CD14-positive monocyte (primary cell): ENCODE results near the gene FAM107B. TPM values are rescaled to one million over a fixed set of nuclear protein-coding genes. Genes with fewer than 3 reads are reported as not detected.
A peak's percentile ranks its signal among the peaks of the same experiment; 100 is the strongest.

Source experiments
- DNase-seq, 3 donors: peaks; one replicate each; pipeline ENCODE4 v3.0.0-alpha.2; 2011 to 2022
- H2AFZ ChIP-seq: 2 replicates; pipeline ENCODE4 v1.6.0; 2012; ENCODE audit warnings: mild to moderate bottlenecking, low read depth, low read length, inconsistent platforms; ENCODE audit not compliant: insufficient read depth, poor library complexity, severe bottlenecking
- H3K27ac ChIP-seq, 2 donors: 1 replicate in 1 of 2; 2 replicates in 1 of 2; pipeline ENCODE4 v1.5.1; 2012 to 2013; ENCODE audit warnings: low read length in 2 of 2, control low read depth in 1 of 2, inconsistent platforms in 1 of 2, low read depth in 1 of 2, mild to moderate bottlenecking in 1 of 2
- H3K27me3 ChIP-seq, 2 donors: one replicate each; pipeline versions ENCODE4 v1.6.0 to v1.6.1; 2011 to 2013; ENCODE audit warnings: low read length in 2 of 2; ENCODE audit not compliant: control insufficient read depth in 2 of 2, insufficient read depth in 2 of 2
- H3K36me3 ChIP-seq, 2 donors: replicated peaks in 1 of 2; 1 replicate in 1 of 2; 2 replicates in 1 of 2; pipeline versions ENCODE4 v1.5.1 to v1.6.1; 2012 to 2013; ENCODE audit warnings: low read length in 2 of 2, control low read depth in 1 of 2, inconsistent platforms in 1 of 2, mild to moderate bottlenecking in 1 of 2; ENCODE audit not compliant: insufficient read depth in 2 of 2, control insufficient read depth in 1 of 2
- H3K4me1 ChIP-seq, 2 donors: 1 replicate in 1 of 2; 2 replicates in 1 of 2; pipeline versions ENCODE4 v1.5.1 to v1.6.1; 2012 to 2013; ENCODE audit warnings: low read length in 2 of 2, control low read depth in 1 of 2, inconsistent platforms in 1 of 2, mild to moderate bottlenecking in 1 of 2, moderate library complexity in 1 of 2; ENCODE audit not compliant: insufficient read depth in 2 of 2, control insufficient read depth in 1 of 2
- H3K4me2 ChIP-seq: replicated peaks from 2 replicates; pipeline ENCODE3; 2012; ENCODE audit warnings: low read length, moderate library complexity, mild to moderate bottlenecking; ENCODE audit not compliant: poor library complexity, severe bottlenecking; ENCODE audit errors: extremely low read depth
- H3K4me3 ChIP-seq, 3 experiments: fragments of 200-600 bp in 1 of 3; sonication (generic) in 1 of 3; replicated peaks in 1 of 3; 1 replicate in 2 of 3; 2 replicates in 1 of 3; pipeline ENCODE4 v1.5.1; 2011 to 2013; ENCODE audit warnings: low read length in 3 of 3, mild to moderate bottlenecking in 3 of 3, control low read depth in 2 of 3, low read depth in 2 of 3, inconsistent platforms in 1 of 3, moderate library complexity in 1 of 3
- H3K79me2 ChIP-seq: 2 replicates; pipeline ENCODE4 v1.6.0; 2012; ENCODE audit warnings: mild to moderate bottlenecking, control low read depth, inconsistent platforms, low read length, moderate library complexity; ENCODE audit not compliant: insufficient read depth
- H3K9ac ChIP-seq: 2 replicates; pipeline ENCODE4 v1.6.0; 2017; ENCODE audit warnings: low read length, mild to moderate bottlenecking; ENCODE audit not compliant: insufficient read depth, poor library complexity, severe bottlenecking
- H3K9me3 ChIP-seq, 2 donors: replicated peaks in 1 of 2; 1 replicate in 1 of 2; 2 replicates in 1 of 2; pipeline versions ENCODE4 v1.5.1 to v1.6.1; 2012 to 2013; ENCODE audit warnings: low read length in 2 of 2, control low read depth in 1 of 2; ENCODE audit not compliant: control insufficient read depth in 1 of 2, insufficient read depth in 1 of 2
- H4K20me1 ChIP-seq: 2 replicates; pipeline ENCODE4 v1.6.0; 2012; ENCODE audit warnings: mild to moderate bottlenecking, low read length, control low read depth, moderate library complexity; ENCODE audit not compliant: insufficient read depth
- H3K27ac Mint-ChIP-seq, 7 donors: one replicate each; pipeline ENCODE4 v1.8.0; 2020; ENCODE audit warnings: mild to moderate bottlenecking in 7 of 7, mixed read lengths in 7 of 7, moderate library complexity in 6 of 7, inconsistent platforms in 2 of 7
- H3K27me3 Mint-ChIP-seq, 3 donors: one replicate each; pipeline ENCODE4 v1.8.0; 2021 to 2022; ENCODE audit warnings: low read depth in 3 of 3, mild to moderate bottlenecking in 3 of 3, mixed read lengths in 3 of 3, moderate library complexity in 3 of 3, inconsistent platforms in 1 of 3
- H3K36me3 Mint-ChIP-seq, 2 donors: one replicate each; pipeline ENCODE4 v1.8.0; 2020; ENCODE audit warnings: mixed read lengths in 2 of 2, inconsistent platforms in 1 of 2, mild to moderate bottlenecking in 1 of 2
- H3K4me1 Mint-ChIP-seq: one replicate; pipeline ENCODE4 v1.8.0; 2020; ENCODE audit warnings: mild to moderate bottlenecking, mixed read lengths
- H3K4me3 Mint-ChIP-seq, 2 donors: one replicate each; pipeline ENCODE4 v1.8.0; 2020; ENCODE audit warnings: mild to moderate bottlenecking in 2 of 2, mixed read lengths in 2 of 2, moderate library complexity in 1 of 2
- H3K9me3 Mint-ChIP-seq, 7 donors: one replicate each; pipeline ENCODE4 v1.8.0; 2020 to 2022; ENCODE audit warnings: mixed read lengths in 7 of 7, mild to moderate bottlenecking in 6 of 7, moderate library complexity in 6 of 7, inconsistent platforms in 2 of 7
- CTCF ChIP-seq: fragments of 200-600 bp; IDR thresholded peaks from one replicate; pipeline ENCODE4 v1.8.0; 2022; ENCODE audit warnings: antibody characterized with exemption, mild to moderate bottlenecking
- WGBS: methylation state at CpG from one replicate; pipeline ENCODE4 v1.1.5; 2013; ENCODE audit warnings: missing lambda C conversion rate; ENCODE audit not compliant: insufficient coverage; 5-methylcytosine and 5-hydroxymethylcytosine counted together
- intact Hi-C, 2 donors: fragments of 100-400 bp; cut with micrococcal nuclease; formaldehyde crosslinking; loops; one replicate each; pipeline versions ENCODE4 v1.15.0 to v1.15.1; 2023
- polyA plus RNA-seq, 3 donors: library from polyadenylated mRNA; depleted of rRNA in 1 of 3; unstranded in 2 of 3; stranded (reverse) in 1 of 3; fragments of 300-500 nt in 2 of 3; fragments of >200 nt in 1 of 3; fragmentation: Illumina TruSeq in 2 of 3; gene quantifications; 1 replicate in 2 of 3; 2 replicates in 1 of 3; pipeline ENCODE4 v1.2.3, GENCODE V29; 2012 to 2021

FAM107B gene
- polyA plus RNA-seq, 3 donors, result 27.2 to 68.5 (median 28.4) TPM

- no peak for TF ChIP-seq CTCF
- Histone ChIP-seq H3K27ac (no peak overlapping the region), H3K4me1 (no peaks in the 10 kb centered on the region), H3K27me3 (no peaks in the 10 kb centered on the region), H3K9ac (no peak overlapping the region), H2AFZ (no peak overlapping the region), H3K79me2 (peaks cover 39% of the 10 kb centered on the region), H3K4me3 (no peak overlapping the region), H3K4me2 (no peak overlapping the region), H3K9me3 (no peaks in the 10 kb centered on the region), H3K36me3 (peaks cover 56 to 74% of the 10 kb centered on the region in 2 donors), H4K20me1 (peaks cover 51% of the 10 kb centered on the region)
- intact Hi-C loops, result no loop called here
- Mint-ChIP-seq H3K9me3 (peaks cover 0 to 3% (median 0%) of the 10 kb centered on the region in 7 donors), H3K27me3 (no peaks in the 10 kb centered on the region), H3K4me3 (no peak overlapping the region), H3K4me1 (no peaks in the 10 kb centered on the region), H3K36me3 (peaks cover 50 to 68% of the 10 kb centered on the region in 2 donors), H3K27ac (peak overlapping the region in 1 of 7 donors; percentile 57)
- DNase-seq, result no peak
- no CpG with 5 or more reads among the region's 3 CpGs for WGBS
Observed at GRCh38 chr10:14518149-14518548, 256.5 kb downstream of the FAM107B start.

- no peak overlapping the region for H3K4me3 ChIP-seq
- H3K9ac ChIP-seq, result no peak overlapping the region
- Mint-ChIP-seq H3K27me3 (no peaks in the 10 kb centered on the region), H3K27ac (no peak overlapping the region), H3K4me3 (no peak overlapping the region), H3K36me3 (peaks cover 46 to 59% of the 10 kb centered on the region in 2 donors), H3K9me3 (peaks cover 0 to 3% (median 0%) of the 10 kb centered on the region in 7 donors), H3K4me1 (no peaks in the 10 kb centered on the region)
- WGBS, result no CpG with 5 or more reads among the region's 4 CpGs
- peaks cover 3% of the 10 kb centered on the region for H3K79me2 ChIP-seq
- no peaks in the 10 kb centered on the region for H3K27me3 ChIP-seq
- H3K36me3 ChIP-seq, result peaks cover 47 to 71% of the 10 kb centered on the region in 2 donors
- no peaks in the 10 kb centered on the region for H3K4me1 ChIP-seq
- no peak for TF ChIP-seq CTCF
- H3K9me3 ChIP-seq, result no peaks in the 10 kb centered on the region
- no peak overlapping the region for H3K27ac ChIP-seq
- no peak for DNase-seq
- H3K4me2 ChIP-seq, result no peak overlapping the region
- peaks cover 7% of the 10 kb centered on the region for H4K20me1 ChIP-seq
- H2AFZ ChIP-seq, result no peak overlapping the region
- intact Hi-C loops, result no loop called here
Observed at GRCh38 chr10:14513123-14513522, 261.6 kb downstream of the FAM107B start.
